ENCODE results near the gene ETV5.
A peak's percentile ranks its signal among the peaks of the same experiment; 100 is the strongest.

The ETV5 gene

GRCh38 chr3:186121968-186122367 lies 13.1 kb upstream of the ETV5 start:
- no peak for DNase-seq

- DNase-seq, result no peak
Observed at GRCh38 chr3:186121278-186121677, 12.4 kb upstream of the ETV5 start.

GRCh38 chr3:186119499-186119898 lies 10.6 kb upstream of the ETV5 start:
- no peak for DNase-seq

- no peak for DNase-seq
Observed at GRCh38 chr3:186118692-186119091, 9.8 kb upstream of the ETV5 start.

GRCh38 chr3:186117521-186118134 lies 8.7 kb upstream of the ETV5 start:
- DNase-seq, result no peak

GRCh38 chr3:186115239-186115996 lies 6.5 kb upstream of the ETV5 start:
- DNase-seq, result no peak

GRCh38 chr3:186110975-186111974 lies 2.4 kb upstream of the ETV5 start:
- no peak for DNase-seq

- no peak for DNase-seq
Observed at GRCh38 chr3:186109897-186110803, 1.3 kb upstream of the ETV5 start.

GRCh38 chr3:186108106-186108940 lies 566 bp downstream of the ETV5 start:
- DNase-seq, result peak; percentile 26

GRCh38 chr3:186107215-186108105 lies 1.4 kb downstream of the ETV5 start:
- DNase-seq, result peak; percentile 51

GRCh38 chr3:186105543-186105942 lies 3.3 kb downstream of the ETV5 start:
- DNase-seq, result no peak

GRCh38 chr3:186102687-186103086 lies 6.2 kb downstream of the ETV5 start:
- DNase-seq, result no peak

- no peak for DNase-seq
Observed at GRCh38 chr3:186100398-186100797, 8.5 kb downstream of the ETV5 start.

GRCh38 chr3:186099178-186099577 lies 9.7 kb downstream of the ETV5 start:
- no peak for DNase-seq

GRCh38 chr3:186098740-186099139 lies 10.1 kb downstream of the ETV5 start:
- DNase-seq, result no peak

GRCh38 chr3:186097663-186098451 lies 11.0 kb downstream of the ETV5 start:
- no peak for DNase-seq

GRCh38 chr3:186097317-186097662 lies 11.6 kb downstream of the ETV5 start:
- DNase-seq, result no peak

GRCh38 chr3:186096290-186096689 lies 12.6 kb downstream of the ETV5 start:
- no peak for DNase-seq

GRCh38 chr3:186095561-186096081 lies 13.3 kb downstream of the ETV5 start:
- DNase-seq, result no peak
